Heart left ventricle (tissue), 13 donors: ENCODE results near the gene NOVA2.

Experiments
- CTCF ChIP-seq, 12 donors: fragments of 200-600 bp; sonication (generic) in 4 of 12; IDR thresholded peaks; one replicate each; pipeline versions ENCODE4 v1.5.0 to v1.8.0; 2018 to 2022; ENCODE audit warnings: antibody characterized with exemption in 12 of 12, mild to moderate bottlenecking in 5 of 12
- POLR2A ChIP-seq, 2 donors: fragments of 450-650 bp; IDR thresholded peaks; one replicate each; pipeline ENCODE4 v1.6.1; 2017; ENCODE audit warnings: antibody characterized with exemption in 2 of 2, mild to moderate bottlenecking in 2 of 2, moderate library complexity in 2 of 2
- donor health status: ischemic (EF 13 %, LVEDD 7.1; RV severe dilation, severe dysfunction).
- donor health status: DM: no; HTN: yes; CAD: no.
- donor health status: DM: no; HTN: no; CAD: no.
- donor health status: ischemic (EF 25% LVEDD 6.9; RV normal size, moderate dysfunction).
- donor health status: ischemic (EF 25% LVEDD 5.7; RV mildly dilated, moderate dysfunction).
- donor health status: ischemic (EF 35%, LVEDD 5.7; RV mildly dilated, moderate dysfunction).
- donor health status: nonischemic (EF 11% LVEDD 7.7; RV severe dilation, severe dysfunction).
- donor health status: DM: yes; HTN: yes; CAD: no.
- donor health status: PGD.
- donor health status: ischemic (EF 29% LVEDD 5.4; RV normal size, mild dysfunction).
- donor health status: nonischemic (EF 23%, LVEDD 6.1; RV moderate dilation, normal function).

DNA sequence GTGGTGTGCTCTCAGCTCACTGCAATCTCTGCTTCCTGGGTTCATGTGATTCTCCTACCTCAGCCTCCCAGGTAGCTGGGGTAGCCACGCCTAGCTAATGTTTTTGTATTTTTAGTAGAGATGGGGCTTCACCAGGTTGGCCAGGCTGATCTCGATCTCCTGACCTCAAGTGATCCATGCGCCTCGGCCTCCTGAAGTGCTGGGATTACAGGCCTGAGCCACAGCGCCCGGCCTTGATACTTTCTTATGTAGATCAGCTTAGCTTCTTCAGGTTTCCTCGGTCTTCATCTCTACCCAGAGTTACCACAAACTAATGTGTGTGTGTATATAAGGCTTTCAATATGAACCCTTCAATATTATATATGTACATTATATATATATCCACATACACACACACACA is 11.7 kb upstream of the NOVA2 start:
- TF ChIP-seq CTCF (IDR thresholded peaks at IDR 0.05), result no peak
- no peak for TF ChIP-seq POLR2A (IDR thresholded peaks at IDR 0.05)
